H1 (cell line): ENCODE data around the gene CDR2. TPM values are rescaled to one million over a fixed set of nuclear protein-coding genes. Genes with fewer than 3 reads are reported as not detected.

Experiments
- CTCF ChIA-PET: fragments of 300-600 bp; sonication (Branson Sonifier 250); formaldehyde crosslinking; loops from one replicate; lab custom pipeline; 2021; ENCODE audit not compliant: partially characterized antibody; lab: Charles Lee
- POLR2A ChIA-PET: fragments of 300-600 bp; sonication (Branson Sonifier 250); formaldehyde crosslinking; loops from one replicate; lab custom pipeline; 2021; ENCODE audit warnings: inconsistent platforms; ENCODE audit not compliant: partially characterized antibody; lab: Charles Lee
- DNase-seq, 2 experiments: peaks; one replicate each; pipeline versions ENCODE4 v3.0.0 to v3.0.0-alpha.2; 2010 to 2022; ENCODE audit warnings: low spot score in 2 of 2, low read depth in 1 of 2, mixed read lengths in 1 of 2
- FAIRE-seq: peaks from 2 replicates; lab custom pipeline; 2011; peaks lifted over from hg19 to GRCh38; lab: Jason Lieb, UNC
- H2AFZ ChIP-seq: 2 replicates; pipeline ENCODE4 v1.8.1; 2012; ENCODE audit warnings: low read length, inconsistent platforms
- H2AK5ac ChIP-seq: 2 replicates; pipeline ENCODE4 v1.6.1; 2013; ENCODE audit warnings: low read depth, low read length
- H2BK120ac ChIP-seq: replicated peaks from 2 replicates; pipeline ENCODE3; 2013; ENCODE audit warnings: low read depth, low read length, inconsistent platforms
- H2BK12ac ChIP-seq: 2 replicates; pipeline ENCODE4 v1.6.1; 2013; ENCODE audit warnings: low read depth, low read length
- H2BK15ac ChIP-seq: 2 replicates; pipeline ENCODE4 v1.6.1; 2013; ENCODE audit warnings: low read length
- H2BK20ac ChIP-seq: 2 replicates; pipeline ENCODE4 v1.6.1; 2013; ENCODE audit warnings: low read length
- H2BK5ac ChIP-seq: 2 replicates; pipeline ENCODE4 v1.6.1; 2013; ENCODE audit warnings: low read depth, low read length
- H3K14ac ChIP-seq: 2 replicates; pipeline ENCODE4 v1.6.1; 2013; ENCODE audit warnings: inconsistent platforms; ENCODE audit not compliant: insufficient read length
- H3K18ac ChIP-seq: 2 replicates; pipeline ENCODE4 v1.6.1; 2013; ENCODE audit warnings: low read length; ENCODE audit errors: extremely low read depth
- H3K23ac ChIP-seq: 2 replicates; pipeline ENCODE4 v1.6.1; 2013; ENCODE audit warnings: inconsistent platforms; ENCODE audit not compliant: insufficient read length
- H3K23me2 ChIP-seq: 2 replicates; pipeline ENCODE4 v1.6.1; 2013; ENCODE audit warnings: low read depth, low read length
- H3K27ac ChIP-seq: 2 replicates; pipeline ENCODE4 v1.6.1; 2011; ENCODE audit warnings: low read depth, low read length, inconsistent platforms
- H3K27me3 ChIP-seq, 4 experiments: replicated peaks in 1 of 4; 1 replicate in 1 of 4; 2 replicates in 3 of 4; pipeline versions ENCODE4 v1.6.1 to v1.8.1; 2011 to 2013; ENCODE audit warnings: low read length in 3 of 4, mild to moderate bottlenecking in 3 of 4, inconsistent platforms in 2 of 4, mixed read lengths in 2 of 4, moderate library complexity in 1 of 4; ENCODE audit not compliant: control insufficient read depth in 3 of 4, insufficient read depth in 3 of 4; ENCODE audit errors: extremely low read depth in 1 of 4
- H3K36me3 ChIP-seq, 4 experiments: 2 replicates each; pipeline versions ENCODE4 v1.6.1 to v1.8.1; 2011 to 2013; ENCODE audit warnings: mild to moderate bottlenecking in 4 of 4, low read length in 3 of 4, moderate library complexity in 2 of 4, control low read depth in 1 of 4, inconsistent platforms in 1 of 4; ENCODE audit not compliant: insufficient read depth in 4 of 4, control insufficient read depth in 2 of 4
- H3K4ac ChIP-seq: replicated peaks from 2 replicates; pipeline ENCODE3; 2013; ENCODE audit warnings: low read length, low read depth, mixed read lengths, inconsistent platforms; ENCODE audit not compliant: insufficient read length
- H3K4me1 ChIP-seq, 4 experiments: replicated peaks in 1 of 4; 1 replicate in 1 of 4; 2 replicates in 3 of 4; pipeline versions ENCODE4 v1.6.1 to v1.8.1; 2011 to 2013; ENCODE audit warnings: low read length in 3 of 4, inconsistent platforms in 2 of 4, mixed read lengths in 1 of 4; ENCODE audit not compliant: insufficient read depth in 4 of 4, control insufficient read depth in 3 of 4
- H3K4me2 ChIP-seq, 2 experiments: 2 replicates each; pipeline versions ENCODE4 v1.6.1 to v1.8.1; 2011 to 2013; ENCODE audit warnings: low read depth in 2 of 2, low read length in 2 of 2, control low read depth in 1 of 2, inconsistent platforms in 1 of 2, mild to moderate bottlenecking in 1 of 2; ENCODE audit not compliant: insufficient read depth in 1 of 2
- H3K4me3 ChIP-seq, 4 experiments: fragments of 200-600, 300-600 bp in 1 of 4; sonication (generic), shearing (Covaris generic), sonication (Bioruptor Twin) in 1 of 4; 2 replicates each; pipeline versions ENCODE4 v1.5.1 to v1.8.1; 2011 to 2016; ENCODE audit warnings: low read length in 4 of 4, low read depth in 3 of 4, control low read depth in 2 of 4, inconsistent platforms in 2 of 4, mild to moderate bottlenecking in 2 of 4, mixed read lengths in 1 of 4, moderate library complexity in 1 of 4; ENCODE audit not compliant: insufficient read depth in 2 of 4; ENCODE audit errors: extremely low read depth in 1 of 4
- H3K56ac ChIP-seq: replicated peaks from 2 replicates; pipeline ENCODE3; 2013; ENCODE audit warnings: low read depth, mild to moderate bottlenecking, mixed read lengths, low read length, inconsistent platforms; ENCODE audit not compliant: insufficient read length
- H3K79me1 ChIP-seq: 2 replicates; pipeline ENCODE4 v1.6.1; 2013; ENCODE audit warnings: low read depth, low read length, control low read depth
- H3K79me2 ChIP-seq, 2 experiments: 2 replicates each; pipeline versions ENCODE4 v1.6.1 to v1.8.1; 2012 to 2013; ENCODE audit warnings: low read length in 2 of 2, mild to moderate bottlenecking in 2 of 2, inconsistent platforms in 1 of 2; ENCODE audit not compliant: insufficient read depth in 2 of 2, control insufficient read depth in 1 of 2
- H3K9ac ChIP-seq, 4 experiments: replicated peaks in 1 of 4; 1 replicate in 1 of 4; 2 replicates in 3 of 4; pipeline versions ENCODE4 v1.6.1 to v1.8.1; 2011 to 2013; ENCODE audit warnings: low read depth in 3 of 4, low read length in 3 of 4, control low read depth in 2 of 4, mild to moderate bottlenecking in 2 of 4, moderate library complexity in 2 of 4, inconsistent platforms in 1 of 4; ENCODE audit errors: extremely low read depth in 1 of 4
- H3K9me3 ChIP-seq, 2 experiments: 2 replicates each; pipeline versions ENCODE4 v1.6.1 to v1.8.1; 2012 to 2013; ENCODE audit warnings: mild to moderate bottlenecking in 2 of 2, moderate library complexity in 2 of 2, control low read depth in 1 of 2, inconsistent platforms in 1 of 2, low read depth in 1 of 2, low read length in 1 of 2, mixed read lengths in 1 of 2; ENCODE audit not compliant: insufficient read depth in 2 of 2
- H4K20me1 ChIP-seq, 2 experiments: replicated peaks in 1 of 2; 2 replicates each; pipeline versions ENCODE3 to v1.8.1; 2011 to 2013; ENCODE audit warnings: inconsistent platforms in 2 of 2, low read length in 2 of 2, mild to moderate bottlenecking in 1 of 2; ENCODE audit not compliant: insufficient read depth in 2 of 2, control insufficient read depth in 1 of 2
- H4K5ac ChIP-seq: 2 replicates; pipeline ENCODE4 v1.6.1; 2013; ENCODE audit warnings: low read length, low read depth, mixed read lengths, inconsistent platforms; ENCODE audit not compliant: insufficient read length
- H4K8ac ChIP-seq: 2 replicates; pipeline ENCODE4 v1.8.0; 2013; ENCODE audit warnings: mild to moderate bottlenecking, moderate library complexity, low read length, inconsistent platforms; ENCODE audit not compliant: insufficient read depth; ENCODE audit errors: extremely low read depth
- H4K91ac ChIP-seq: replicated peaks from 2 replicates; pipeline ENCODE3; 2013; ENCODE audit warnings: low read length, mixed read lengths, inconsistent platforms; ENCODE audit not compliant: insufficient read length
- CBX8 ChIP-seq: fragments of 300-800, 300-1000 bp; sonication (generic); IDR thresholded peaks from 2 replicates; pipeline ENCODE4 v1.7.1; 2016; ENCODE audit warnings: low read depth, low read length, borderline replicate concordance
- CEBPB ChIP-seq: IDR thresholded peaks from 2 replicates; pipeline ENCODE4 v1.6.1; 2012; ENCODE audit warnings: low read depth, low read length
- CHD1 ChIP-seq: IDR thresholded peaks from 2 replicates; pipeline ENCODE4 v1.6.1; 2012; ENCODE audit warnings: low read depth, low read length, improper control_type of control experiment
- GABPA ChIP-seq: IDR thresholded peaks from 2 replicates; pipeline ENCODE4 v1.6.1; 2011; ENCODE audit warnings: mild to moderate bottlenecking, low read length, moderate library complexity, borderline replicate concordance; ENCODE audit not compliant: insufficient read depth
- HDAC6 ChIP-seq: IDR thresholded peaks from one replicate; pipeline ENCODE4 v1.7.1; 2012; ENCODE audit warnings: low read depth, mild to moderate bottlenecking, inconsistent platforms, low read length, moderate library complexity
- KDM1A ChIP-seq: fragments of 200-600, 300-600 bp; sonication (generic); IDR thresholded peaks from 2 replicates; pipeline ENCODE4 v1.7.1; 2016; ENCODE audit warnings: mild to moderate bottlenecking, low read length, borderline replicate concordance
- MAFK ChIP-seq: IDR thresholded peaks from 2 replicates; pipeline ENCODE4 v1.6.1; 2012; ENCODE audit warnings: low read depth, mild to moderate bottlenecking, improper control_type of control experiment, low read length
- POLR2A ChIP-seq, 2 experiments: IDR thresholded peaks; 1 replicate in 1 of 2; 2 replicates in 1 of 2; pipeline ENCODE4 v1.6.1; 2011; ENCODE audit warnings: low read depth in 2 of 2, low read length in 2 of 2, mild to moderate bottlenecking in 2 of 2; ENCODE audit errors: control extremely low read depth in 1 of 2
- POU5F1 ChIP-seq: IDR thresholded peaks from 2 replicates; pipeline ENCODE4 v1.6.1; 2011; ENCODE audit warnings: low read depth, mild to moderate bottlenecking, low read length, moderate library complexity
- SIX5 ChIP-seq: IDR thresholded peaks from 2 replicates; pipeline ENCODE4 v1.6.1; 2011; ENCODE audit warnings: mild to moderate bottlenecking, low read depth, low read length
- SP2 ChIP-seq: IDR thresholded peaks from 2 replicates; pipeline ENCODE4 v1.6.1; 2012; ENCODE audit warnings: mild to moderate bottlenecking, low read length, inconsistent platforms
- SP4 ChIP-seq: IDR thresholded peaks from 2 replicates; pipeline ENCODE4 v1.6.1; 2012; ENCODE audit warnings: low read length, inconsistent platforms
- WGBS, 2 experiments: shearing (Covaris generic) in 1 of 2; methylation state at CpG; one replicate each; pipeline versions ENCODE4 v1.1.6 to v1.1.7; 2013 to 2015; ENCODE audit warnings: low lambda C conversion rate in 2 of 2, mixed read lengths in 2 of 2, inconsistent platforms in 1 of 2, low coverage in 1 of 2, missing lambda C conversion rate in 1 of 2; ENCODE audit not compliant: insufficient replicate concordance in 2 of 2, insufficient coverage in 1 of 2, insufficient read length in 1 of 2; ENCODE audit errors: extremely low coverage in 1 of 2, missing lambda C conversion rate in 1 of 2; 5-methylcytosine and 5-hydroxymethylcytosine counted together
- polyA plus RNA-seq, 7 experiments: library from polyadenylated mRNA; depleted of rRNA in 3 of 7; stranded (reverse) in 5 of 7; unstranded in 2 of 7; fragments of >200 nt in 5 of 7; fragments of 200-250 nt in 2 of 7; gene quantifications; 1 replicate in 5 of 7; 2 replicates in 1 of 7; 4 replicates in 1 of 7; pipeline versions ENCODE4 v1.2.1 to v1.2.3, GENCODE V29; 2011 to 2013; ENCODE audit warnings: missing spikeins in 2 of 7, mixed read lengths in 2 of 7
- total RNA-seq: library from RNA; stranded (reverse); fragmentation: NEBNext Ultra II Directional; extraction: Animal tissue kit (Norgen Biotek cat#: 25700); gene quantifications from 2 replicates; pipeline ENCODE4 v1.2.1, GENCODE V29; 2021
- TF ChIP-seq, protein P1 (sequence below): IDR thresholded peaks from 2 replicates; pipeline ENCODE4 v1.6.1; 2012; ENCODE audit warnings: low read length, inconsistent platforms

Gene CDR2
- total and polyA plus RNA-seq, 2 of the 8 experiments (the other 6 are each of a cell fraction or from before 2014, with no cell fraction given): 16.3 to 34.9 TPM

- H4K8ac ChIP-seq: no peak overlapping the region
- FAIRE-seq: no peak
- no peak overlapping the region for H3K27ac ChIP-seq
- CTCF ChIA-PET: no interaction called here
- H4K5ac ChIP-seq: no peak overlapping the region
- POLR2A ChIA-PET: interaction anchor here (1.6 kb wide), 1 partner anchor 23 kb away, joined by 3 read pairs; no protein-coding TSS in a partner anchor
- no peak overlapping the region for H3K14ac ChIP-seq
- DNase-seq: no peak
- H3K56ac ChIP-seq: no peak overlapping the region
- H2BK5ac ChIP-seq: no peak overlapping the region
- 93% methylated on average over 3 of the region's 3 CpGs; no CpG with 5 or more reads in 1 of the 2 experiments for WGBS, 2 experiments
- no peak overlapping the region for H3K9ac ChIP-seq
- no peaks in the 10 kb centered on the region; a peak in 1 of 7 replicates for H3K27me3 ChIP-seq
- peaks cover 14 to 84% of the 10 kb centered on the region in 2 experiments for H3K79me2 ChIP-seq
- peaks cover 3 to 9% (median 5%) of the 10 kb centered on the region in 4 experiments; a peak in 5 of 8 replicates for H3K36me3 ChIP-seq
- no peak overlapping the region for H3K4ac ChIP-seq
- H2BK12ac ChIP-seq: no peak overlapping the region
- no peak overlapping the region for H2BK20ac ChIP-seq
- H2BK120ac ChIP-seq: no peak overlapping the region
- H3K4me1 ChIP-seq: peaks cover 0 to 7% (median 4%) of the 10 kb centered on the region in 4 experiments; a peak in 4 of 7 replicates
- H2AK5ac ChIP-seq: no peak overlapping the region
- peaks cover 19% of the 10 kb centered on the region for H3K79me1 ChIP-seq
- H2AFZ ChIP-seq: no peak overlapping the region
- H3K9me3 ChIP-seq: no peaks in the 10 kb centered on the region
- peaks cover 0 to 14% of the 10 kb centered on the region in 2 experiments for H4K20me1 ChIP-seq
- H3K4me2 ChIP-seq: no peak overlapping the region
- no peak overlapping the region for H2BK15ac ChIP-seq
- H4K91ac ChIP-seq: no peak overlapping the region
- peaks cover 7% of the 10 kb centered on the region for H3K23me2 ChIP-seq
- no peak overlapping the region for H3K23ac ChIP-seq
- no peak overlapping the region for H3K18ac ChIP-seq
- H3K4me3 ChIP-seq: no peak overlapping the region
- TF ChIP-seq MAFK (no peak), CHD1 (no peak), POLR2A (IDR thresholded peaks at IDR 0.05; ENCODE audit: control extremely low read depth in 1 of 2, low read depth in 2 of 2, low read length in 2 of 2) (no peak), SP2 (no peak), GABPA (no peak), CBX8 (no peak), CEBPB (no peak), SIX5 (no peak), HDAC6 (no peak), POU5F1 (no peak), KDM1A (no peak), SP4 (no peak)
- TF ChIP-seq, protein P1, sequence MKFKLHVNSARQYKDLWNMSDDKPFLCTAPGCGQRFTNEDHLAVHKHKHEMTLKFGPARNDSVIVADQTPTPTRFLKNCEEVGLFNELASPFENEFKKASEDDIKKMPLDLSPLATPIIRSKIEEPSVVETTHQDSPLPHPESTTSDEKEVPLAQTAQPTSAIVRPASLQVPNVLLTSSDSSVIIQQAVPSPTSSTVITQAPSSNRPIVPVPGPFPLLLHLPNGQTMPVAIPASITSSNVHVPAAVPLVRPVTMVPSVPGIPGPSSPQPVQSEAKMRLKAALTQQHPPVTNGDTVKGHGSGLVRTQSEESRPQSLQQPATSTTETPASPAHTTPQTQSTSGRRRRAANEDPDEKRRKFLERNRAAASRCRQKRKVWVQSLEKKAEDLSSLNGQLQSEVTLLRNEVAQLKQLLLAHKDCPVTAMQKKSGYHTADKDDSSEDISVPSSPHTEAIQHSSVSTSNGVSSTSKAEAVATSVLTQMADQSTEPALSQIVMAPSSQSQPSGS: no peak
Observed at GRCh38 chr16:22369221-22369811, 5.1 kb downstream of the CDR2 start.
